ENCODE results near the gene MARCKS. TPM values are rescaled to one million over a fixed set of nuclear protein-coding genes. Genes with fewer than 3 reads are reported as not detected.

MARCKS gene
- total and polyA plus RNA-seq, 10 of the 15 experiments (the other 5 are each of a cell fraction or from before 2014, with no cell fraction given) = 29.0 to 164 (median 74.5) TPM

DNA sequence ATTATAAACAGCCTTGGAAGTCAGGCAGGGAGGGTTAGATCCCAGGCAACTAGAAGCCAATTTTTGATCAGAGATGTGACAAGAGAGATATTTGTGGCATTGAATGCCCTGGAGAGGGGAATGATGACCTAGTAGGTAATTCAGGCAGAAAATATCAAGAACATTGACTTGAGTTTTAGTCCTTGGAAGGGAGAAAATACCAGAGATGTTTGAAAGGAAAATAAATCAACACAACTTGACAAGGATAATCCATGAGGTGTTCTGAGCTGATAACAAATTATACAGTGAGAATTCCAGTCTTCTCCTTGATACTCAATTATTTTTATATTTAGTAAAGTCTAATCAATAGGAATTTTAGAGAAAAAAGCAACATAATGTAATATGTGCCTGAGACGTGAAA is 10.6 kb upstream of the MARCKS start:
- H3K4me3 ChIP-seq = no peak overlapping the region
- no peaks in the 10 kb centered on the region for H3K4me1 ChIP-seq (ENCODE audit: control insufficient read depth, insufficient read depth, low read length)
- WGBS (ENCODE audit: insufficient coverage, insufficient replicate concordance, low lambda C conversion rate, missing lambda C conversion rate) = 96% methylated on average over 1 of the region's 1 CpG
- TF ChIP-seq, protein P1, sequence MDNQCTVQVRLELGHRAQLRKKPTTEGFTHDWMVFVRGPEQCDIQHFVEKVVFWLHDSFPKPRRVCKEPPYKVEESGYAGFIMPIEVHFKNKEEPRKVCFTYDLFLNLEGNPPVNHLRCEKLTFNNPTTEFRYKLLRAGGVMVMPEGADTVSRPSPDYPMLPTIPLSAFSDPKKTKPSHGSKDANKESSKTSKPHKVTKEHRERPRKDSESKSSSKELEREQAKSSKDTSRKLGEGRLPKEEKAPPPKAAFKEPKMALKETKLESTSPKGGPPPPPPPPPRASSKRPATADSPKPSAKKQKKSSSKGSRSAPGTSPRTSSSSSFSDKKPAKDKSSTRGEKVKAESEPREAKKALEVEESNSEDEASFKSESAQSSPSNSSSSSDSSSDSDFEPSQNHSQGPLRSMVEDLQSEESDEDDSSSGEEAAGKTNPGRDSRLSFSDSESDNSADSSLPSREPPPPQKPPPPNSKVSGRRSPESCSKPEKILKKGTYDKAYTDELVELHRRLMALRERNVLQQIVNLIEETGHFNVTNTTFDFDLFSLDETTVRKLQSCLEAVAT (IDR thresholded peaks at IDR 0.05) = no peak
- no peak for TF ChIP-seq NRF1 (conservative IDR thresholded peaks at IDR 0.05; ENCODE audit: low read depth, low read length)
- no peak for TF ChIP-seq YY1 (IDR thresholded peaks at IDR 0.05; ENCODE audit: low read depth, low read length)
- DNase-seq (ENCODE audit: low read depth, low spot score) (no peak), ATAC-seq (no peak), FAIRE-seq (no peak)
- intact Hi-C loops (cut with micrococcal nuclease; ENCODE audit: unreplicated experiment) (no loop called here), in situ Hi-C loops (cut with MboI) (no loop called here)
- no peaks in the 10 kb centered on the region for H4K20me1 ChIP-seq (ENCODE audit: control insufficient read depth, insufficient read depth)
- no peak overlapping the region for H3K27ac ChIP-seq (ENCODE audit: control insufficient read depth, insufficient read depth)
- H3K9me3 ChIP-seq (replicated peaks; ENCODE audit: control insufficient read depth, insufficient read depth, low read length) = no peaks in the 10 kb centered on the region
- H2AFZ ChIP-seq (ENCODE audit: control insufficient read depth, low read depth, low read length) = no peak overlapping the region
- ChIA-PET SMC1A (ENCODE audit: uncharacterized antibody, unreplicated experiment) (interaction anchor here (0.6 to 1.4 kb wide), 5 partner anchors 9 to 540 kb away, joined by 3 to 5 read pairs (median 4); no protein-coding TSS in a partner anchor), POLR2A (no interaction called here), RAD21 (ENCODE audit: unreplicated experiment) (no interaction called here), CTCF (interaction anchor here (1.4 kb wide), 1 partner anchor 12 kb away, joined by 3 read pairs; no protein-coding TSS in a partner anchor)
- no peak overlapping the region for H3K9ac ChIP-seq (ENCODE audit: control insufficient read depth, insufficient read depth, low read length)
- H3K4me2 ChIP-seq (ENCODE audit: control insufficient read depth, insufficient read depth) = no peak overlapping the region
- BruUV-seq (replicated peaks) = no TSS peak
- no peaks in the 10 kb centered on the region for H3K36me3 ChIP-seq (ENCODE audit: control insufficient read depth in 2 of 2, insufficient read depth in 2 of 2, low read length in 1 of 2)
- H3K27me3 ChIP-seq (replicated peaks in 1 of 2; ENCODE audit: control insufficient read depth in 2 of 2, insufficient read depth in 2 of 2, low read length in 1 of 2) = no peaks in the 10 kb centered on the region
- no peaks in the 10 kb centered on the region for H3K79me2 ChIP-seq (ENCODE audit: control insufficient read depth, insufficient read depth, low read length)

DNA sequence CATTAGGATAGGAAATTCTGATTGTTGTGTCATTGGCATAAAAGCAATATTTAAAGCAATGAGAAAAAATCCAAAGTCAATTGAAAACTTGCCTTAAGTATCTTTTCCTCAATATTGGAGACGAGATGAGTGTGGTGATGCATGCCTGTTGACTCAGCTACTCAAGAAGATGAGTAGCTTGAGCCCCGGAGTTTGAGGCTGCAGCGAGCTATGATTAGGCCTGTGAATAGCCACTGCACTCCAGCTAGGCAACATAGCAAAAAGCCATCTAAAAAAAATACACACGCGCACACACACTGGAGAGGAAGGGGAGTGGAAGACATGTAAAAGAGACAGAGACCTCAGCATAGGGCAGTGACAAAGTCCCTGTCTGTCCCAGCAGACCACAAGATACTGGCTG is 9.7 kb upstream of the MARCKS start:
- TF ChIP-seq POLR2A (IDR thresholded peaks at IDR 0.05; ENCODE audit: low read depth, low read length) = no peak
- TF ChIP-seq, protein P2, sequence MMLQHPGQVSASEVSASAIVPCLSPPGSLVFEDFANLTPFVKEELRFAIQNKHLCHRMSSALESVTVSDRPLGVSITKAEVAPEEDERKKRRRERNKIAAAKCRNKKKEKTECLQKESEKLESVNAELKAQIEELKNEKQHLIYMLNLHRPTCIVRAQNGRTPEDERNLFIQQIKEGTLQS (IDR thresholded peaks at IDR 0.05; ENCODE audit: borderline replicate concordance, extremely low read depth, low read depth, low read length) = no peak
- no peak for TF ChIP-seq SP1 (IDR thresholded peaks at IDR 0.05; ENCODE audit: low read depth, low read length)
- no peak for TF ChIP-seq RAD51 (IDR thresholded peaks at IDR 0.05)
- TF ChIP-seq, protein P3, sequence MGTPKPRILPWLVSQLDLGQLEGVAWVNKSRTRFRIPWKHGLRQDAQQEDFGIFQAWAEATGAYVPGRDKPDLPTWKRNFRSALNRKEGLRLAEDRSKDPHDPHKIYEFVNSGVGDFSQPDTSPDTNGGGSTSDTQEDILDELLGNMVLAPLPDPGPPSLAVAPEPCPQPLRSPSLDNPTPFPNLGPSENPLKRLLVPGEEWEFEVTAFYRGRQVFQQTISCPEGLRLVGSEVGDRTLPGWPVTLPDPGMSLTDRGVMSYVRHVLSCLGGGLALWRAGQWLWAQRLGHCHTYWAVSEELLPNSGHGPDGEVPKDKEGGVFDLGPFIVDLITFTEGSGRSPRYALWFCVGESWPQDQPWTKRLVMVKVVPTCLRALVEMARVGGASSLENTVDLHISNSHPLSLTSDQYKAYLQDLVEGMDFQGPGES (IDR thresholded peaks at IDR 0.05) = no peak
- no peak for TF ChIP-seq SRF (IDR thresholded peaks at IDR 0.05; ENCODE audit: low read depth in 2 of 2, low read length in 2 of 2)
- no peak for TF ChIP-seq ATF7 (IDR thresholded peaks at IDR 0.05; ENCODE audit: low read depth)
- TF ChIP-seq ZNF622 (IDR thresholded peaks at IDR 0.05) = no peak
- no peak for TF ChIP-seq KDM1A (IDR thresholded peaks at IDR 0.05; ENCODE audit: borderline replicate concordance)
- ChIA-PET SMC1A (ENCODE audit: uncharacterized antibody, unreplicated experiment) (interaction anchor here (0.8 to 1.4 kb wide), 5 partner anchors 8 to 541 kb away, joined by 3 to 5 read pairs (median 3); no protein-coding TSS in a partner anchor), POLR2A (no interaction called here), RAD21 (ENCODE audit: unreplicated experiment) (no interaction called here), CTCF (interaction anchor here (0.5 to 1.4 kb wide), 3 partner anchors 11 to 444 kb away, joined by 3 read pairs; no protein-coding TSS in a partner anchor)
- DNase-seq (ENCODE audit: low read depth, low spot score) = no peak
- H3K27ac ChIP-seq (ENCODE audit: control insufficient read depth, insufficient read depth) = no peak overlapping the region
- H3K4me3 ChIP-seq = no peak overlapping the region
- no peaks in the 10 kb centered on the region for H3K4me1 ChIP-seq (ENCODE audit: control insufficient read depth, insufficient read depth, low read length)
- H2AFZ ChIP-seq (ENCODE audit: control insufficient read depth, low read depth, low read length) = no peak overlapping the region
- H3K79me2 ChIP-seq (ENCODE audit: control insufficient read depth, insufficient read depth, low read length) = no peaks in the 10 kb centered on the region
- no peaks in the 10 kb centered on the region for H3K27me3 ChIP-seq (replicated peaks in 1 of 2; ENCODE audit: control insufficient read depth in 2 of 2, insufficient read depth in 2 of 2, low read length in 1 of 2)
- H4K20me1 ChIP-seq (ENCODE audit: control insufficient read depth, insufficient read depth) = no peaks in the 10 kb centered on the region
- WGBS (ENCODE audit: insufficient coverage, insufficient replicate concordance, low lambda C conversion rate, missing lambda C conversion rate) = 100% methylated on average over 5 of the region's 5 CpGs
- no peak overlapping the region for H3K4me2 ChIP-seq (ENCODE audit: control insufficient read depth, insufficient read depth)
- in situ Hi-C loops (cut with MboI) = no loop called here
- H3K36me3 ChIP-seq (ENCODE audit: control insufficient read depth in 2 of 2, insufficient read depth in 2 of 2, low read length in 1 of 2) = no peaks in the 10 kb centered on the region
- BruUV-seq (replicated peaks) = no TSS peak
- no peak for FAIRE-seq
- H3K9me3 ChIP-seq (replicated peaks; ENCODE audit: control insufficient read depth, insufficient read depth, low read length) = no peaks in the 10 kb centered on the region
- intact Hi-C loops (cut with micrococcal nuclease; ENCODE audit: unreplicated experiment) = no loop called here
- no peak overlapping the region for H3K9ac ChIP-seq (ENCODE audit: control insufficient read depth, insufficient read depth, low read length)
- ATAC-seq = no peak
